Keratinocyte (primary cell): ENCODE data around the gene SPRN. TPM values are rescaled to one million over a fixed set of nuclear protein-coding genes. Genes with fewer than 3 reads are reported as not detected.
"Not testable (repeated sequence)": the region's sequence is repeated elsewhere in the genome, so short reads cannot be mapped to it uniquely, and the experiment has no call there.

ENCODE experiments used
- DNase-seq: peaks from one replicate; pipeline ENCODE4 v3.0.0-alpha.2; 2011; ENCODE audit warnings: low read depth, missing footprints, low spot score
- FAIRE-seq: peaks from 2 replicates; lab custom pipeline; 2011; peaks lifted over from hg19 to GRCh38; lab: Jason Lieb, UNC
- H2AFZ ChIP-seq: 2 replicates; pipeline ENCODE4 v1.6.0; 2012; ENCODE audit warnings: low read length, control low read depth, inconsistent platforms; ENCODE audit not compliant: control insufficient read depth
- H3K27ac ChIP-seq: 2 replicates; pipeline ENCODE4 v1.5.1; 2011; ENCODE audit warnings: low read length; ENCODE audit not compliant: control insufficient read depth, insufficient read depth
- H3K27me3 ChIP-seq: 3 replicates; pipeline ENCODE4 v1.6.0; 2011; ENCODE audit warnings: low read length; ENCODE audit not compliant: control insufficient read depth, insufficient read depth; ENCODE audit errors: extremely low read depth
- H3K36me3 ChIP-seq, 2 experiments: 2 replicates in 1 of 2; 3 replicates in 1 of 2; pipeline ENCODE4 v1.5.1; 2011; ENCODE audit warnings: low read length in 2 of 2, mild to moderate bottlenecking in 1 of 2; ENCODE audit not compliant: control insufficient read depth in 2 of 2, insufficient read depth in 2 of 2; ENCODE audit errors: extremely low read depth in 1 of 2
- H3K4me1 ChIP-seq: 3 replicates; pipeline ENCODE4 v1.5.1; 2011; ENCODE audit warnings: low read length; ENCODE audit not compliant: control insufficient read depth, insufficient read depth; ENCODE audit errors: extremely low read depth
- H3K4me2 ChIP-seq: 3 replicates; pipeline ENCODE4 v1.6.0; 2011; ENCODE audit warnings: low read depth, low read length; ENCODE audit not compliant: control insufficient read depth, insufficient read depth; ENCODE audit errors: extremely low read depth
- H3K4me3 ChIP-seq, 3 experiments: fragments of 200-600 bp in 1 of 3; sonication (generic) in 1 of 3; 2 replicates in 2 of 3; 3 replicates in 1 of 3; pipeline ENCODE4 v1.5.1; 2011 to 2016; ENCODE audit warnings: low read length in 3 of 3, mild to moderate bottlenecking in 3 of 3, control low read depth in 2 of 3, inconsistent platforms in 1 of 3, low read depth in 1 of 3, mixed read lengths in 1 of 3, mixed run types in 1 of 3, moderate library complexity in 1 of 3; ENCODE audit not compliant: control insufficient read depth in 2 of 3, insufficient read depth in 2 of 3; ENCODE audit errors: extremely low read depth in 1 of 3
- H3K79me2 ChIP-seq: 2 replicates; pipeline ENCODE4 v1.6.0; 2012; ENCODE audit warnings: low read length; ENCODE audit not compliant: control insufficient read depth, insufficient read depth
- H3K9ac ChIP-seq: 3 replicates; pipeline ENCODE4 v1.6.0; 2011; ENCODE audit warnings: low read length; ENCODE audit not compliant: control insufficient read depth, insufficient read depth; ENCODE audit errors: extremely low read depth
- H3K9me1 ChIP-seq: 3 replicates; pipeline ENCODE4 v1.6.0; 2011; ENCODE audit warnings: low read length; ENCODE audit not compliant: control insufficient read depth, insufficient read depth; ENCODE audit errors: extremely low read depth
- H3K9me3 ChIP-seq: 2 replicates; pipeline ENCODE4 v1.5.1; 2012; ENCODE audit warnings: low read depth, low read length; ENCODE audit not compliant: control insufficient read depth
- H4K20me1 ChIP-seq: 3 replicates; pipeline ENCODE4 v1.6.0; 2011; ENCODE audit warnings: low read length; ENCODE audit not compliant: control insufficient read depth, insufficient read depth; ENCODE audit errors: extremely low read depth
- EZH2 ChIP-seq: IDR thresholded peaks from one replicate; pipeline ENCODE4 v1.6.1; 2012; ENCODE audit warnings: inconsistent platforms, mild to moderate bottlenecking, low read length, moderate library complexity
- dilution Hi-C: fragments of 300-500 bp; cut with MboI; formaldehyde crosslinking; loops from one replicate; pipeline ENCODE4 v1.7.0; 2020; ENCODE audit warnings: low sequenced_read_pairs; ENCODE audit not compliant: extremely low pct_ligation_motif_present
- polyA minus RNA-seq, 3 experiments: library from RNA; depleted of rRNA, polyadenylated mRNA; stranded (reverse); fragments of >200 nt; gene quantifications; 1 replicate in 1 of 3; 2 replicates in 1 of 3; 3 replicates in 1 of 3; pipeline ENCODE4 v1.2.3, GENCODE V29; 2011
- polyA plus RNA-seq, 5 experiments: library from polyadenylated mRNA; depleted of rRNA in 3 of 5; stranded (reverse) in 3 of 5; stranded (forward) in 1 of 5; unstranded in 1 of 5; fragments of >200 nt; gene quantifications; 1 replicate in 1 of 5; 2 replicates in 3 of 5; 3 replicates in 1 of 5; pipeline versions ENCODE4 v1.2.1 to v1.2.3, GENCODE V29; 2011 to 2012; ENCODE audit warnings: missing spikeins in 2 of 5, low read depth in 1 of 5, low replicate concordance in 1 of 5
- TF ChIP-seq, protein P1 (sequence below), 3 experiments: IDR thresholded peaks in 1 of 3; conservative IDR thresholded peaks in 1 of 3; optimal IDR thresholded peaks in 1 of 3; 2 replicates in 2 of 3; 3 replicates in 1 of 3; pipeline versions ENCODE3 to v1.5.1; 2011; ENCODE audit warnings: low read length in 3 of 3, mild to moderate bottlenecking in 3 of 3, moderate library complexity in 2 of 3, control low read depth in 1 of 3, inconsistent platforms in 1 of 3; ENCODE audit not compliant: insufficient read depth in 2 of 3; ENCODE audit errors: extremely low read depth in 1 of 3

Gene SPRN, protein sequence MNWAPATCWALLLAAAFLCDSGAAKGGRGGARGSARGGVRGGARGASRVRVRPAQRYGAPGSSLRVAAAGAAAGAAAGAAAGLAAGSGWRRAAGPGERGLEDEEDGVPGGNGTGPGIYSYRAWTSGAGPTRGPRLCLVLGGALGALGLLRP
- polyA plus RNA-seq: 0.01 to 0.04 TPM (median 0.02 TPM) in 3 replicates
- not detected for polyA plus RNA-seq (2011; ENCODE audit: low read depth)
- polyA plus RNA-seq (2011; cell fraction: cytosol; rRNA removed): 0.04 and 0.06 TPM in 2 replicates
- polyA plus RNA-seq (2011; cell fraction: nucleus; rRNA removed): 0.08 and 0.10 TPM in 2 replicates
- polyA plus RNA-seq (2012; ENCODE audit: low replicate concordance): 1.1 and 1.2 TPM in 2 replicates
- polyA minus RNA-seq: 0.13 TPM in 1 of 3 replicates, not detected in the others
- not detected for polyA minus RNA-seq (2011; cell fraction: cytosol; rRNA and poly(A)+ RNA removed)
- polyA minus RNA-seq (2011; cell fraction: nucleus; rRNA and poly(A)+ RNA removed): 0.16 and 0.21 TPM in 2 replicates

DNA sequence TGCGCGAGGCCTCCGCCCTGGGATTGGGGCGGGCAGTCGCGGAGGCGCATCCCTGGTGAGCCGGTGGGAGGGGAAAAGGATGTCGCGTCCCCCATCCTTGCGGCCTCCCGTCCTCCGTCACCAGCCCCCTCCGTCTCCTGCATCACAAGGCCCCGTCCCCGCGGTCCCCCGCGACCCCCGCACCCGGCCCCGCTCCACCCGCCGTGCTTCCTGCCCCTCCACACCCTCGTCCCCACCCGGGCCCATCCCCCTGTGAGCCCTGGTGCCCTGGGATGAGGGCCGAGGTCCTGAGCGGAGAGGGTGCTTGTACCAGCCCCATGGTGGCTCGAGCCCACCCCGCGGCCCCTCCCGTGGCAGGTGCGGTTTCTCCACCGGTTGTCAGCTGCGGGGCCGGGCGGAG lies at the start of gene SPRN:
SPRN (minus strand) TSS at position 25 of the 400 bp plus-strand sequence. CDS start 944 bp downstream, outside the sequence.
- H3K4me3 ChIP-seq, H3K9me1 ChIP-seq, H3K4me1 ChIP-seq, H3K4me2 ChIP-seq, FAIRE-seq, dilution Hi-C loops, H3K27ac ChIP-seq, H3K9ac ChIP-seq, H3K9me3 ChIP-seq, DNase-seq, H3K27me3 ChIP-seq, H3K79me2 ChIP-seq, H2AFZ ChIP-seq: not testable (repeated sequence)
- Histone ChIP-seq H4K20me1 (peaks cover 11% of the 10 kb centered on the region), H3K36me3 (peaks cover 6 to 10% of the 10 kb centered on the region in 2 experiments)

DNA sequence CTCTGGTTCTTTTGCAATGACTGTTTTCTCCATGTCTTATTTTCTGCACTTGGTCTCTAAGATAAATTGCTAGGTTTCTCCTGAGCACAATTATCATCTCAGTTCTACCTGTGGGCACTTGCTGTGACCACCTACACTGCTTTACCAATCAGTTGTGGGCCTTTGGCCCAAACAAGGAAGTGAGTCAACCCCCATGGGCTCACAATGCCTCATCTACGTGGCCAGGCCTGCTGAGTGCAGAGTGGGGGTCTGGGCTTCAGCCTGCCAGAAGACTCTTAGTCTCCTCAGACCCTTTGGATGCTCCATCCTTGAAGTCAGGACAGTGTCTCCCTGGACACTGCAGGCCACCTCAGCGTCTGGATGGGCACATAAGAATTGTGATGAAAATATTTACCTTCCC lies 49.6 kb upstream of the SPRN start:
- H4K20me1 ChIP-seq: no peaks in the 10 kb centered on the region
- no peaks in the 10 kb centered on the region for H3K36me3 ChIP-seq
- no peak overlapping the region for H2AFZ ChIP-seq
- no peaks in the 10 kb centered on the region for H3K9me3 ChIP-seq
- no peaks in the 10 kb centered on the region for H3K79me2 ChIP-seq
- dilution Hi-C loops: no loop called here
- no peak overlapping the region for H3K4me3 ChIP-seq
- H3K9me1 ChIP-seq: no peaks in the 10 kb centered on the region
- H3K4me2 ChIP-seq: no peak overlapping the region
- no peaks in the 10 kb centered on the region for H3K27me3 ChIP-seq
- no peak for DNase-seq
- H3K4me1 ChIP-seq: no peaks in the 10 kb centered on the region
- H3K27ac ChIP-seq: no peak overlapping the region
- FAIRE-seq: no peak
- no peak for TF ChIP-seq EZH2
- TF ChIP-seq, protein P1, sequence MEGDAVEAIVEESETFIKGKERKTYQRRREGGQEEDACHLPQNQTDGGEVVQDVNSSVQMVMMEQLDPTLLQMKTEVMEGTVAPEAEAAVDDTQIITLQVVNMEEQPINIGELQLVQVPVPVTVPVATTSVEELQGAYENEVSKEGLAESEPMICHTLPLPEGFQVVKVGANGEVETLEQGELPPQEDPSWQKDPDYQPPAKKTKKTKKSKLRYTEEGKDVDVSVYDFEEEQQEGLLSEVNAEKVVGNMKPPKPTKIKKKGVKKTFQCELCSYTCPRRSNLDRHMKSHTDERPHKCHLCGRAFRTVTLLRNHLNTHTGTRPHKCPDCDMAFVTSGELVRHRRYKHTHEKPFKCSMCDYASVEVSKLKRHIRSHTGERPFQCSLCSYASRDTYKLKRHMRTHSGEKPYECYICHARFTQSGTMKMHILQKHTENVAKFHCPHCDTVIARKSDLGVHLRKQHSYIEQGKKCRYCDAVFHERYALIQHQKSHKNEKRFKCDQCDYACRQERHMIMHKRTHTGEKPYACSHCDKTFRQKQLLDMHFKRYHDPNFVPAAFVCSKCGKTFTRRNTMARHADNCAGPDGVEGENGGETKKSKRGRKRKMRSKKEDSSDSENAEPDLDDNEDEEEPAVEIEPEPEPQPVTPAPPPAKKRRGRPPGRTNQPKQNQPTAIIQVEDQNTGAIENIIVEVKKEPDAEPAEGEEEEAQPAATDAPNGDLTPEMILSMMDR (optimal IDR thresholded peaks at IDR 0.05 in 1 of 3, IDR thresholded peaks at IDR 0.05 in 1 of 3, conservative IDR thresholded peaks at IDR 0.05 in 1 of 3; ENCODE audit: extremely low read depth in 1 of 3, insufficient read depth in 2 of 3, low read length in 3 of 3): no peak
- H3K9ac ChIP-seq: no peak overlapping the region
